ENCODE measurements around the gene CLEC4C.

DNA sequence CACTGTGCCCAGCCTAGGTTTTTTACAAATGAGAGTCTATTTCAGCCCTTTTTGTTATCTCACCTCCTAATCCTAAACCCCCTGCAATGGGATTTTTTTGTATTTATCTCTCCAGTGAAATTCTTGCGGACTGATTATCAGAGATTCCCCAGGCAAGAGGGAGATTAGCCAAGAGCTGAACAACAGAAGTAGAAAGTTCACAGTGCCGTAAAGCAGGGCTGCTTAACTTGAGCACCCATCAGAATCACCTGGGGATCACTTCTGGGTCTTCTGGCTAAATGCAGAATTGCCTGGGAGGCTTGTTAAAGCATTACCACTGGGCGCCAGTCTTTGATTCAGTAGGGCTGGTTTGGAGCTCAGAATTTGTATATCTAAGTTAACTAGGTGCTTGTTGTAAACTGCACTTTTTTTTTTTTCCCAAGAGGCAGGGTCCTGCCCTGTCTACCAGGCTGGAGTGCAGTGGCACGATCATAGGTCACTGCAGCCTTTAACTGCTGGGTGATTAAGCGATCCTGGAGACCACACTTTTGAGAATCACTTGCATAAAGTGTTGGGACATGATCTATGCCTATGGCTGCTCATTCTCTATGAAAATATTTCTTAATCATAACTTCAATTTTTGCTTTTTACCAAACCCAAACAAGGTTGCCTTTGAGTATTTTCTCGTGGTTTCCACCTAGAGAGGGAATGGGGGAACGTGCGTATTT is 37.1 kb downstream of the CLEC4C start:
- TF ChIP-seq, protein P1, sequence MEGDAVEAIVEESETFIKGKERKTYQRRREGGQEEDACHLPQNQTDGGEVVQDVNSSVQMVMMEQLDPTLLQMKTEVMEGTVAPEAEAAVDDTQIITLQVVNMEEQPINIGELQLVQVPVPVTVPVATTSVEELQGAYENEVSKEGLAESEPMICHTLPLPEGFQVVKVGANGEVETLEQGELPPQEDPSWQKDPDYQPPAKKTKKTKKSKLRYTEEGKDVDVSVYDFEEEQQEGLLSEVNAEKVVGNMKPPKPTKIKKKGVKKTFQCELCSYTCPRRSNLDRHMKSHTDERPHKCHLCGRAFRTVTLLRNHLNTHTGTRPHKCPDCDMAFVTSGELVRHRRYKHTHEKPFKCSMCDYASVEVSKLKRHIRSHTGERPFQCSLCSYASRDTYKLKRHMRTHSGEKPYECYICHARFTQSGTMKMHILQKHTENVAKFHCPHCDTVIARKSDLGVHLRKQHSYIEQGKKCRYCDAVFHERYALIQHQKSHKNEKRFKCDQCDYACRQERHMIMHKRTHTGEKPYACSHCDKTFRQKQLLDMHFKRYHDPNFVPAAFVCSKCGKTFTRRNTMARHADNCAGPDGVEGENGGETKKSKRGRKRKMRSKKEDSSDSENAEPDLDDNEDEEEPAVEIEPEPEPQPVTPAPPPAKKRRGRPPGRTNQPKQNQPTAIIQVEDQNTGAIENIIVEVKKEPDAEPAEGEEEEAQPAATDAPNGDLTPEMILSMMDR (IDR thresholded peaks at IDR 0.05), result no peak
- no peak for TF ChIP-seq EZH2 (IDR thresholded peaks at IDR 0.05; ENCODE audit: borderline replicate concordance, insufficient read depth, low read depth, low read length, poor library complexity, severe bottlenecking)

Measured in B cell (primary cell).